ENCODE measurements around the gene FBN3. TPM values are rescaled to one million over a fixed set of nuclear protein-coding genes. Genes with fewer than 3 reads are reported as not detected.

The FBN3 gene
- total RNA-seq, 4 donors from 2014 or later: under 0.01 TPM; not detected in 3

DNA sequence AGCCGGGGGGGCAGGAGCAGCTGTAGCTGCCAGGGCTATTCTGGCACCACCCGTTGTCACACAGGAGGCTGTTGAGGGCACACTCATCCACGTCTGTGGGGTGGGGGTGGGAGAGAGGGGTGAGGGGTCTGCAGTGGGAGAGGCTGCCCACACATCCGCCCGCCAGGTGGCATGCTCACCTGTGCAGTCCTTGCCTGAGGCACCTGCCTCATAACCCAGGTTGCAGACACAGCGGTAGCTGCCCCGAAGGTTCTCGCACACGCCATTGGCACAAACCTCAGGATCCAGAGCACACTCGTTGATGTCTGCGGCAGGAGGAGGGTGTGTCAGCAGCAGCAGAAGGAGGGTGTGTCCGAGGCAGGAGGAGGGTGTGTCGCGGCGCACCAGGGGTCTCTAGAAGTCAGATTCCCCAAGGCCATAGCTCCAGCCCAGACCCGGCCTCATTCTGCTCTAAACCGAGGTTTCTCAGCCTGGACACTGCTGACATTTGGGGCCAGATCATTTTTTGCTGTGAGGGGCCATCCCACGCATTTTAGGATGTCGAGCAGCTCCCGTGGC lies 20.3 kb downstream of the FBN3 start:
- Histone ChIP-seq H3K36me3 (no peaks in the 10 kb centered on the region), H3K27ac (replicated peaks in 1 of 4) (no peak overlapping the region), H3K4me3 (no peak overlapping the region), H3K27me3 (peaks cover 0 to 31% (median 0%) of the 10 kb centered on the region in 4 donors), H3K4me1 (no peaks in the 10 kb centered on the region), H3K9me3 (no peaks in the 10 kb centered on the region)
- intact Hi-C loops (cut with DNase I): no loop called here
- DNase-seq (ENCODE audit: extremely low spot score): no peak
- TF ChIP-seq EP300 (IDR thresholded peaks at IDR 0.05) (no peak), POLR2AphosphoS5 (IDR thresholded peaks at IDR 0.05) (no peak), POLR2A (IDR thresholded peaks at IDR 0.05; ENCODE audit: low read depth) (no peak)
- TF ChIP-seq, protein P1, sequence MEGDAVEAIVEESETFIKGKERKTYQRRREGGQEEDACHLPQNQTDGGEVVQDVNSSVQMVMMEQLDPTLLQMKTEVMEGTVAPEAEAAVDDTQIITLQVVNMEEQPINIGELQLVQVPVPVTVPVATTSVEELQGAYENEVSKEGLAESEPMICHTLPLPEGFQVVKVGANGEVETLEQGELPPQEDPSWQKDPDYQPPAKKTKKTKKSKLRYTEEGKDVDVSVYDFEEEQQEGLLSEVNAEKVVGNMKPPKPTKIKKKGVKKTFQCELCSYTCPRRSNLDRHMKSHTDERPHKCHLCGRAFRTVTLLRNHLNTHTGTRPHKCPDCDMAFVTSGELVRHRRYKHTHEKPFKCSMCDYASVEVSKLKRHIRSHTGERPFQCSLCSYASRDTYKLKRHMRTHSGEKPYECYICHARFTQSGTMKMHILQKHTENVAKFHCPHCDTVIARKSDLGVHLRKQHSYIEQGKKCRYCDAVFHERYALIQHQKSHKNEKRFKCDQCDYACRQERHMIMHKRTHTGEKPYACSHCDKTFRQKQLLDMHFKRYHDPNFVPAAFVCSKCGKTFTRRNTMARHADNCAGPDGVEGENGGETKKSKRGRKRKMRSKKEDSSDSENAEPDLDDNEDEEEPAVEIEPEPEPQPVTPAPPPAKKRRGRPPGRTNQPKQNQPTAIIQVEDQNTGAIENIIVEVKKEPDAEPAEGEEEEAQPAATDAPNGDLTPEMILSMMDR (IDR thresholded peaks at IDR 0.05): no peak
- WGBS: 84% methylated on average over 7 of the region's 20 CpGs

DNA sequence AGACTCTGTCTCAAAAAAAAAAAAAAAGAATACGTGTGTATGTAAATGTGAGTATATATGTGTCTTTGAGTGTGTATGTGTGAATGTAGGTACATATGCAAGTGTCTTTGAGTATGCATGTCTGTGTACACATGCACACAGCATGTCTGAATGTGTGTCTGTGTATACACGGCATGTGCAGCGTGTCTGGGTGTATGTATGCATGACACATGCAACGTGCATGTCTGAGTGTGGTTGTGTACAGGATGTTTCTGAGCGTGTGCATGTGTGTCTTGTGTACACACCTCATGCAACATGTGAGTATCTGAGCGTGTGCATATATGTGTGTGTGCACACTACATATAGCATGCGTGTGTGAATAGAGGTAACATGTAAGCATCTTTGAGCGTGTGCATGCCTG lies 20.8 kb downstream of the FBN3 start:
- Histone ChIP-seq H3K9me3 (no peaks in the 10 kb centered on the region), H3K4me3 (no peak overlapping the region), H3K4me1 (no peaks in the 10 kb centered on the region), H3K27ac (replicated peaks in 1 of 4) (no peak overlapping the region), H3K36me3 (no peaks in the 10 kb centered on the region), H3K27me3 (peaks cover 0 to 29% (median 0%) of the 10 kb centered on the region in 4 donors)
- no peak for DNase-seq (ENCODE audit: extremely low spot score)
- no peak for TF ChIP-seq POLR2AphosphoS5 (IDR thresholded peaks at IDR 0.05)
- TF ChIP-seq, protein P1 (IDR thresholded peaks at IDR 0.05): no peak
- no peak for TF ChIP-seq EP300 (IDR thresholded peaks at IDR 0.05)
- TF ChIP-seq POLR2A (IDR thresholded peaks at IDR 0.05; ENCODE audit: low read depth): no peak
- 88% methylated on average over 8 of the region's 8 CpGs for WGBS
- intact Hi-C loops (cut with DNase I): no loop called here

DNA sequence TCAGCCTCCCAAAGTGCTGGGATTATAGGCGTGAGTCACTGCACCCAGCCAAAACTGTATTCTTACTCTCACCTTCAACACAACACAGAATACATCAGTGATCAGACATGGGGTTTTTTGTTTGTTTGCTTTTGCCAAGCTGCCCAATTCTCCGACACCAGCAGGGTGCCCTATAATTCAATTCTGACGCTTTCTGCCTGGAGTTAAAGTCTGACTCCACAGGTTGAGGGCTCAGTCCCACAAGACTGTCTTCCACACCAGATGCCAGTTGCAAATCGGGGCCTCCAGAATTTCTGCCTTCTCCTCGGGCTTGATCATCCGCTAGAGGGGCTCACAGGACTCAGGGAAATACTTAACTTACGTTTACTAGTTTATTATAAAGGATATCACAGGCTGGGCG lies 22.1 kb downstream of the FBN3 start:
- intact Hi-C loops (cut with DNase I): no loop called here
- Histone ChIP-seq H3K36me3 (no peaks in the 10 kb centered on the region), H3K27ac (replicated peaks in 1 of 4) (no peak overlapping the region), H3K4me1 (no peaks in the 10 kb centered on the region), H3K27me3 (peaks cover 0 to 19% (median 0%) of the 10 kb centered on the region in 4 donors), H3K9me3 (no peaks in the 10 kb centered on the region), H3K4me3 (no peak overlapping the region)
- whole genome bisulfite sequencing: 82% methylated on average over 8 of the region's 8 CpGs
- no peak for DNase-seq (ENCODE audit: extremely low spot score)
- TF ChIP-seq EP300 (IDR thresholded peaks at IDR 0.05): no peak
- TF ChIP-seq, protein P1 (IDR thresholded peaks at IDR 0.05): no peak
- no peak for TF ChIP-seq POLR2A (IDR thresholded peaks at IDR 0.05; ENCODE audit: low read depth)
- no peak for TF ChIP-seq POLR2AphosphoS5 (IDR thresholded peaks at IDR 0.05)

DNA sequence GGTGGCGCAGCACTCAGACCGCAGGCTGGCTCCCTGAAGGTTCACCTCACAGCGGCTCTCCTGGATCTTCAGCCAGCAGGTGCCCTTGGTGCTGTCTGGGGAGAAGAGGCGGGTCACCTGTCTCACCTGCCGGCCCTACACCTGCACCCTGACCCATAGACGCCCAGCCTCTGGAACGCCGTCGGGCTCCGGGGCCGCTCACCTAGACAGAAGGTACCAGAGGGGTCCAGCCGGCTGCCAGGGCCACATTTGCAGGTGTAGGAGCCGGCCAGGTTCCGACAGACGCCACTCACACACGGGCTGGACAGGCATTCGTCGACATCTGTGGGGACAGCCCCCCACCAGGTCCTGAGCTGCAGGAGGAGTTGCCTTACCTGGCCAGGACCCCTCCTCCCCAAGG lies 22.9 kb downstream of the FBN3 start:
- Histone ChIP-seq H3K4me1 (no peaks in the 10 kb centered on the region), H3K27ac (replicated peaks in 1 of 4) (no peak overlapping the region), H3K36me3 (no peaks in the 10 kb centered on the region), H3K27me3 (peaks cover 0 to 16% (median 0%) of the 10 kb centered on the region in 4 donors), H3K4me3 (no peak overlapping the region), H3K9me3 (no peaks in the 10 kb centered on the region)
- no peak for TF ChIP-seq POLR2A (IDR thresholded peaks at IDR 0.05; ENCODE audit: low read depth)
- TF ChIP-seq EP300 (IDR thresholded peaks at IDR 0.05): no peak
- TF ChIP-seq, protein P1 (IDR thresholded peaks at IDR 0.05): no peak
- no peak for TF ChIP-seq POLR2AphosphoS5 (IDR thresholded peaks at IDR 0.05)
- intact Hi-C loops (cut with DNase I): no loop called here
- 94% methylated on average over 6 of the region's 18 CpGs for WGBS
- no peak for DNase-seq (ENCODE audit: extremely low spot score)

DNA sequence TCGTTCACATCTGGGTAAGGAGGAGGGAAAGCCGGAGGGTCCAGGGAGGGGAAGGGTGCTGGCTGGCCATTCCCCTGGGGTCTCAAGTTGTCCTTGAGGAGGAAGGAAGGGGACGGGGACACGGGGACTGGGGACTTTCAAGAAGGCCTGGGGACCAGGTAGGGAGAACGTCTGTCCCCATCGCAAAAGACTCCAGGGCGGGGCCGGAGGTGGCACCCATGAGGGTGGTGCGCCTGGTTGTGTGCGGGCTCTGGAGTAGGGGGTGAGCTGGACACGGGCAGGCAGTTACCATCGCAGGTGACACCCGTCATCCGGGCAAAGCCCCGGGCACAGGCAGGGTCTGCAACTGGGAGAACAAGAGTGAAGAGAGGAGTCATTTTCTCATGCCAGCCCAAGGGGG lies 23.4 kb downstream of the FBN3 start:
- Histone ChIP-seq H3K4me3 (no peak overlapping the region), H3K36me3 (no peaks in the 10 kb centered on the region), H3K27ac (replicated peaks in 1 of 4) (no peak overlapping the region), H3K4me1 (no peaks in the 10 kb centered on the region), H3K9me3 (no peaks in the 10 kb centered on the region), H3K27me3 (peaks cover 0 to 13% (median 0%) of the 10 kb centered on the region in 4 donors)
- DNase-seq (ENCODE audit: extremely low spot score): no peak
- TF ChIP-seq, protein P1 (IDR thresholded peaks at IDR 0.05): no peak
- TF ChIP-seq EP300 (IDR thresholded peaks at IDR 0.05) (no peak), POLR2A (IDR thresholded peaks at IDR 0.05; ENCODE audit: low read depth) (no peak), POLR2AphosphoS5 (IDR thresholded peaks at IDR 0.05) (no peak)
- 85% methylated on average over 15 of the region's 15 CpGs for WGBS
- intact Hi-C loops (cut with DNase I): no loop called here
